Tibial nerve (tissue), 4 donors: ENCODE results near the gene MTERF1.

ENCODE experiments used
- CTCF ChIP-seq, 5 experiments: fragments of 200-600 bp in 3 of 5; fragments of 450-650 bp in 2 of 5; sonication (generic) in 3 of 5; IDR thresholded peaks; one replicate each; pipeline ENCODE4 v1.5.1; 2016 to 2019; ENCODE audit warnings: antibody characterized with exemption in 5 of 5, mild to moderate bottlenecking in 3 of 5, moderate library complexity in 2 of 5
- EP300 ChIP-seq, 2 donors: sonication (generic); formaldehyde crosslinking; IDR thresholded peaks; one replicate each; pipeline ENCODE4 v1.6.1; 2017; ENCODE audit warnings: antibody characterized with exemption in 2 of 2, mild to moderate bottlenecking in 1 of 2
- POLR2A ChIP-seq, 2 donors: fragments of 450-650 bp; IDR thresholded peaks; one replicate each; pipeline ENCODE4 v1.6.1; 2017; ENCODE audit warnings: antibody characterized with exemption in 2 of 2, mild to moderate bottlenecking in 2 of 2, moderate library complexity in 2 of 2

DNA sequence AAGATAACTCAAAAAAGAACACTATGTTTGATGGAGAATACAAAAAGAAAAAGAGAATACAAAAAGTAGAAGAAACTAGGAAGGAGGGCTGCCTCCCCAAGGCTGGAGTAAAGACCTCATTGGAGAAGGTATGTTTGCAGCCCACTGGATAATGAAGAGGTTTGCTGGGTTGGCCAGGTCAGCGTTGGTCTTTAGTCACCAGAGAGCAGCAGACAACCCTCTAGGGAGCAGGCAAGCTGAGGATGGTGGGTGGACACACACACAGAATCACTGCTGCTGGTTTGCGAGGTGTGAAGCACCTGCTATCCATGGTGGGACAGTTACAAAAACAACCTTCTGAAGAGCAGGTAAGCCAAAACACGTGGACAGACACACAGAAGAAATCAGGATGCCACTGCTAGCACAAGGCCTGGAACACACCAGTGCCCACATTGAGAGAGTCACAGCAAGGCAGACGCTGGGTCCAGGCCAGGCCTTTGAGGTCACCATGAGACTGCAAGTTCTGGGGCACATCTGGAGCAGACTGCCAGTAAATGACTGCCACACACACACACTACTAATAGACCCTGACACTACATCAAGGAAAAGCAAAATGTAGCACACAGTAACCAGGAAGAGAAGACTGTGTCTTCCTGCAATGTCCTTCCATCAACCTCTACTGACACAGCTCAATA, 43.0 kb downstream of the MTERF1 start:
- TF ChIP-seq POLR2A (IDR thresholded peaks at IDR 0.05), result no peak
- TF ChIP-seq CTCF (IDR thresholded peaks at IDR 0.05), result no peak
- TF ChIP-seq EP300 (IDR thresholded peaks at IDR 0.05), result no peak
